Activated naive CD4-positive, alpha-beta T cell treated with Interleukin-2 at 50 U/mL for 16 hours (primary cell): Measurements from ENCODE around the gene CMIP.

Experiments
- DNase-seq: peaks from one replicate; pipeline ENCODE4 v3.0.0-alpha.2; 2020

CMIP gene

GRCh38 chr16:81592353-81592866 is 147.8 kb downstream of the CMIP start:
- DNase-seq = no peak

GRCh38 chr16:81593481-81593880 is 148.9 kb downstream of the CMIP start:
- DNase-seq = no peak

- DNase-seq = no peak
These were observed 151.2 kb downstream of the CMIP start for GRCh38 chr16:81595629-81596292.

GRCh38 chr16:81597079-81597658 is 152.6 kb downstream of the CMIP start:
- DNase-seq = no peak

GRCh38 chr16:81598083-81598482 is 153.5 kb downstream of the CMIP start:
- no peak for DNase-seq

- DNase-seq = no peak
These were observed 154.6 kb downstream of the CMIP start for GRCh38 chr16:81599034-81599744.

GRCh38 chr16:81600275-81600674 is 155.7 kb downstream of the CMIP start:
- no peak for DNase-seq

- no peak for DNase-seq
These were observed 156.4 kb downstream of the CMIP start for GRCh38 chr16:81601008-81601428.

- no peak for DNase-seq
These were observed 157.1 kb downstream of the CMIP start for GRCh38 chr16:81601601-81602255.

GRCh38 chr16:81602256-81602776 is 157.7 kb downstream of the CMIP start:
- no peak for DNase-seq

- no peak for DNase-seq
These were observed 158.2 kb downstream of the CMIP start for GRCh38 chr16:81602792-81603191.

GRCh38 chr16:81604960-81605383 is 160.4 kb downstream of the CMIP start:
- DNase-seq = no peak

- DNase-seq = no peak
These were observed 161.4 kb downstream of the CMIP start for GRCh38 chr16:81606039-81606438.

- DNase-seq = no peak
These were observed 162.4 kb downstream of the CMIP start for GRCh38 chr16:81607006-81607405.

GRCh38 chr16:81607805-81608522 is 163.4 kb downstream of the CMIP start:
- no peak for DNase-seq

- DNase-seq = no peak
These were observed 164.1 kb downstream of the CMIP start for GRCh38 chr16:81608523-81609209.

- DNase-seq = no peak
These were observed 164.8 kb downstream of the CMIP start for GRCh38 chr16:81609323-81609892.

- no peak for DNase-seq
These were observed 165.7 kb downstream of the CMIP start for GRCh38 chr16:81610144-81610842.

- no peak for DNase-seq
These were observed 166.3 kb downstream of the CMIP start for GRCh38 chr16:81610936-81611335.

- DNase-seq = no peak
These were observed 167.1 kb downstream of the CMIP start for GRCh38 chr16:81611721-81612120.
